CD4-positive, alpha-beta memory T cell (primary cell): ENCODE data around the gene TOMM7. TPM values are rescaled to one million over a fixed set of nuclear protein-coding genes. Genes with fewer than 3 reads are reported as not detected.
A peak's percentile ranks its signal among the peaks of the same experiment; 100 is the strongest.

ENCODE experiments used
- CTCF ChIA-PET: fragments of 350-600 bp; sonication (Branson Sonifier 250); formaldehyde crosslinking; loops from one replicate; lab custom pipeline; 2021; ENCODE audit warnings: inconsistent platforms; ENCODE audit not compliant: partially characterized antibody; lab: Charles Lee
- POLR2A ChIA-PET: fragments of 350-600 bp; sonication (Branson Sonifier 250); formaldehyde crosslinking; loops from one replicate; lab custom pipeline; 2021; ENCODE audit not compliant: partially characterized antibody; lab: Charles Lee
- DNase-seq, 5 donors: peaks; one replicate each; pipeline versions ENCODE4 v3.0.0 to v3.0.0-alpha.2; 2020 to 2022; ENCODE audit warnings: mixed read lengths in 1 of 5
- H3K27ac ChIP-seq: one replicate; pipeline ENCODE4 v1.7.0; 2013; ENCODE audit warnings: low read depth, low read length
- H3K27me3 ChIP-seq: 2 replicates; pipeline ENCODE4 v1.7.0; 2013; ENCODE audit warnings: mild to moderate bottlenecking, low read length, moderate library complexity; ENCODE audit not compliant: insufficient read depth
- H3K36me3 ChIP-seq: 2 replicates; pipeline ENCODE4 v1.7.0; 2013; ENCODE audit warnings: mild to moderate bottlenecking, low read length, moderate library complexity; ENCODE audit not compliant: insufficient read depth
- H3K4me1 ChIP-seq: 2 replicates; pipeline ENCODE4 v1.7.0; 2013; ENCODE audit warnings: mild to moderate bottlenecking, low read length, moderate library complexity; ENCODE audit not compliant: insufficient read depth
- H3K4me3 ChIP-seq, 2 donors: one replicate each; pipeline ENCODE4 v1.7.0; 2013; ENCODE audit warnings: low read length in 2 of 2, mild to moderate bottlenecking in 1 of 2
- H3K9me3 ChIP-seq, 2 donors: one replicate each; pipeline ENCODE4 v1.7.0; 2013; ENCODE audit warnings: low read length in 2 of 2, control low read depth in 1 of 2; ENCODE audit not compliant: control insufficient read depth in 1 of 2
- H3K27ac Mint-ChIP-seq, 7 donors: one replicate each; pipeline ENCODE4 v1.8.0; 2020 to 2021; ENCODE audit warnings: mixed read lengths in 7 of 7, mild to moderate bottlenecking in 6 of 7, inconsistent platforms in 3 of 7, moderate library complexity in 3 of 7
- H3K27me3 Mint-ChIP-seq, 2 donors: one replicate each; pipeline ENCODE4 v1.8.0; 2020 to 2021; ENCODE audit warnings: mixed read lengths in 2 of 2
- H3K36me3 Mint-ChIP-seq, 2 donors: one replicate each; pipeline ENCODE4 v1.8.0; 2020 to 2021; ENCODE audit warnings: mixed read lengths in 2 of 2, inconsistent platforms in 1 of 2, mild to moderate bottlenecking in 1 of 2
- H3K4me1 Mint-ChIP-seq, 4 donors: one replicate each; pipeline ENCODE4 v1.8.0; 2020 to 2021; ENCODE audit warnings: mixed read lengths in 4 of 4, mild to moderate bottlenecking in 1 of 4
- H3K4me3 Mint-ChIP-seq, 8 donors: one replicate each; pipeline ENCODE4 v1.8.0; 2020 to 2021; ENCODE audit warnings: mixed read lengths in 8 of 8, mild to moderate bottlenecking in 7 of 8, moderate library complexity in 6 of 8, inconsistent platforms in 3 of 8
- H3K9me3 Mint-ChIP-seq, 8 donors: one replicate each; pipeline ENCODE4 v1.8.0; 2020 to 2021; ENCODE audit warnings: mixed read lengths in 8 of 8, mild to moderate bottlenecking in 5 of 8, inconsistent platforms in 3 of 8, moderate library complexity in 1 of 8
- intact Hi-C: fragments of 100-400 bp; cut with micrococcal nuclease; formaldehyde crosslinking; loops from one replicate; pipeline ENCODE4 v1.15.1; 2023
- polyA plus RNA-seq, 2 donors: library from polyadenylated mRNA; unstranded; fragments of 300-500 nt; fragmentation: Illumina TruSeq; gene quantifications; one replicate each; pipeline ENCODE4 v1.2.3, GENCODE V29; 2021
- total RNA-seq, 2 experiments: library from RNA; stranded (reverse); gene quantifications; one replicate each; pipeline ENCODE4 v1.2.3, GENCODE V29; 2021

The TOMM7 gene
- total RNA-seq (100 to 1,000 TPM; 686 to 701 TPM), polyA plus RNA-seq (100 to 1,000 TPM; 267 to 505 TPM)

DNA sequence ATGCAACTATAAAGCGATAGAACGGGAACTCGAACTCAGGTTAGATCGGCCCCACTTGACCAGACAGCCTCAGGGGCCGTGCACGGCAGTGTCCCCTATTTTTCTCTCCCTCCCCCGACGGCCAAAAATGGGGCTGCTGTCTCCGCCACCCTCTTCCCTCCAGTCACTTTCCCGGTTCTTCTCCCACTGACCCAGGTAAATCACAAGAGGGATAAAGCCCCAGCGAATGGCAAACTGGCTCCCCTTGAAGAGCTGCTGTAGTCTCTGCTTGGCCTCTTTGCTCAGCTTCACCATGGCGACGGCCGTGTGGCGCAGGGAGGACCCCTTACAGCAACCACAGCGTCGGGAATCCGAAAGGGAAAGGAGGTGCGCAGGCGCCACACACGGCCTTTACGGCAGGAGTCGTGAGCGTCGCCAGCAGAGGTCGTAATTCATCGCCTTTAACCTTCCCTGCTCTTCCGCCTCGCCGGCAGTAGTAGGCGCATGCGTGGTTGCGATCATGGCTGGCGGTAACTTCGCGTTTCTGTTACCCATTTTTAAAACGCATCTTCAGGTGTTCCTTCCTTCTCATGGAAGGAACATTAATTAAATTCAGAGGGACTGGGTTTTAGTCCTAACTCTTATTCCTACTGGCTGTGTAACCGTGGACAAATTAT, at the start of gene TOMM7:
TOMM7 (minus strand) TSS at position 364 of the 656 bp plus-strand sequence; CDS start at position 294, 70 bp downstream.
- intact Hi-C loops, result loop anchor here (1.0 to 10.0 kb wide), 6 partner anchors 32 to 1750 kb away; partner anchors contain the start of genes HYCC1, KLHL7, MALSU1 and PALS2
- peak within 1 kb of the TSS; percentile 85 for H3K27ac ChIP-seq
- no peaks in the 10 kb centered on the region for H3K9me3 ChIP-seq
- H3K27me3 Mint-ChIP-seq, result peaks cover 5 to 17% of the 10 kb centered on the region in 2 donors
- POLR2A ChIA-PET, result interaction anchor here (0.6 to 1.7 kb wide), 7 partner anchors 12 to 358 kb away, joined by 3 to 5 read pairs (median 4); partner anchors contain the start of gene KLHL7
- H3K4me3 ChIP-seq, result peak within 1 kb of the TSS; percentile 83 to 98
- H3K4me3 Mint-ChIP-seq, result peak within 1 kb of the TSS; percentile 94 to 99 (median 98)
- peaks cover 19 to 50% (median 33%) of the 10 kb centered on the region in 4 donors for H3K4me1 Mint-ChIP-seq
- peaks cover 40% of the 10 kb centered on the region for H3K4me1 ChIP-seq
- no peaks in the 10 kb centered on the region for H3K27me3 ChIP-seq
- H3K9me3 Mint-ChIP-seq, result peaks cover 0 to 2% (median 0%) of the 10 kb centered on the region in 8 donors
- peak; percentile 84 to 92 (median 91) for DNase-seq
- peaks cover 4 to 16% of the 10 kb centered on the region in 2 donors for H3K36me3 Mint-ChIP-seq
- peaks cover 3% of the 10 kb centered on the region for H3K36me3 ChIP-seq
- peak within 1 kb of the TSS; percentile 94 to 100 (median 98) for H3K27ac Mint-ChIP-seq
- CTCF ChIA-PET, result interaction anchor here (1.1 to 2.4 kb wide), 2 partner anchors 32 to 38 kb away, joined by 3 to 9 read pairs; no protein-coding TSS in a partner anchor

DNA sequence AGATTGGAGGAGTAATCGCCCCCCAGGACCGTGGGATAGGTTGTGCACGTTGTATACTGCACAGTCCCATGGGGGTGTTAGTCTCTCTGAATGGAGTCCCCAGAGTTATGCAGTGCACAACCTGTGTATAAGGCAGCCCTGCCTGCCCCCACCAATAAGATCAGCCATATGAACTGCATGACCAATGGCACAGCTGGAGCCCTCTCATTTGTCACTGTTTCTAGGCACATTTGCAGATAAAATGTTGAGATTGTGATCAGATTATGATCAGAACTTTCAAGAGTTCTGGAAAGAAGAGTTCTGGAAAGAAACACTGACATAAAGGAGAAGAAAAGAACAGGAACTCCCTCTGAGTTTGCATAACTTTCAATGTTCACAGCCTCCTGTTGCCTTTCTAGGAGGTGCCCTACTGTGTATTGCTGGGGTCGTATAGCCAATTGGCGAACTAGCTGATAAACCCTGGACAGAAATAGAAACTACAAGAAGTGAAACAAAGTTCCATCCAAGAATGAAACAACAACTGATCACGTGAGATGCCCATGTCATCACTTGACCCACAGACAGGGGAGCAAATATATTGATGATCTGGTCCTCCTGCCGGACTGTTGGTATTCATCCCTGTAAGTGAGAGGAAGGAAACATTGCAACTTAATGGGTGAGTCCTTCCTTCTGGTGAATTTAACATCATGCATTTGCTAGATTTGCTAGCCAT, 49.6 kb upstream of the TOMM7 start:
- POLR2A ChIA-PET, result no interaction called here
- intact Hi-C loops, result no loop called here

DNA sequence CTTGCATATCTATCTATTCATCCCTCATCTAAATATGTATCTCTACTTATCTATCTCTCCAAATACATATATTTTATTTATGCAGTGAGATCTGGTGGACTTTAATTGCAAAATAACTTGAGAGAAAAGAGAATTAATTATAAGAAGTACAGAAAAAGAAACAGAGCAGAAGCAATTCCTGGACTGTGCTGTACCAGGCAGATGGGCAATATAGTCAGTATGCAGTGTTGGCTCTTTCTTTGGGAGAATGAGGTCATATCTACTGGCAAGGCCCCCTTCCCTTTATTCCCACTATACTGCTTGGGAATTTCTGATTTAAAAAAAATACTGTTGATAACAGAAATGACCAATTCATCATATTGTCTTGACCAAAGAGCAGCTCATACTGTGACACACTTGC, 49.0 kb upstream of the TOMM7 start:
- Histone ChIP-seq H3K27me3 (no peaks in the 10 kb centered on the region), H3K9me3 (no peaks in the 10 kb centered on the region), H3K36me3 (no peaks in the 10 kb centered on the region), H3K4me1 (no peaks in the 10 kb centered on the region), H3K27ac (no peak overlapping the region), H3K4me3 (no peak overlapping the region)
- peaks cover 2 to 10% of the 10 kb centered on the region in 2 donors for H3K36me3 Mint-ChIP-seq
- H3K4me3 Mint-ChIP-seq, result no peak overlapping the region
- ChIA-PET POLR2A (no interaction called here), CTCF (no interaction called here)
- intact Hi-C loops, result no loop called here
- H3K27me3 Mint-ChIP-seq, result no peaks in the 10 kb centered on the region
- H3K27ac Mint-ChIP-seq, result no peak overlapping the region
- no peaks in the 10 kb centered on the region for H3K9me3 Mint-ChIP-seq
- no peaks in the 10 kb centered on the region for H3K4me1 Mint-ChIP-seq
- DNase-seq, result no peak

More for the DNA sequence above, 49.6 kb upstream of the TOMM7 start:
- no peak overlapping the region for H3K27ac ChIP-seq
- Mint-ChIP-seq H3K27ac (no peak overlapping the region), H3K9me3 (no peaks in the 10 kb centered on the region), H3K27me3 (no peaks in the 10 kb centered on the region), H3K4me3 (no peak overlapping the region), H3K36me3 (peaks cover 2 to 10% of the 10 kb centered on the region in 2 donors), H3K4me1 (no peaks in the 10 kb centered on the region)
- CTCF ChIA-PET, result interaction anchor here (0.8 to 2.6 kb wide), 2 partner anchors 16 to 183 kb away, joined by 3 to 7 read pairs; no protein-coding TSS in a partner anchor
- H3K4me1 ChIP-seq, result no peaks in the 10 kb centered on the region
- no peak overlapping the region for H3K4me3 ChIP-seq
- DNase-seq, result no peak
- no peaks in the 10 kb centered on the region for H3K27me3 ChIP-seq
- H3K9me3 ChIP-seq, result no peaks in the 10 kb centered on the region
- H3K36me3 ChIP-seq, result no peaks in the 10 kb centered on the region

DNA sequence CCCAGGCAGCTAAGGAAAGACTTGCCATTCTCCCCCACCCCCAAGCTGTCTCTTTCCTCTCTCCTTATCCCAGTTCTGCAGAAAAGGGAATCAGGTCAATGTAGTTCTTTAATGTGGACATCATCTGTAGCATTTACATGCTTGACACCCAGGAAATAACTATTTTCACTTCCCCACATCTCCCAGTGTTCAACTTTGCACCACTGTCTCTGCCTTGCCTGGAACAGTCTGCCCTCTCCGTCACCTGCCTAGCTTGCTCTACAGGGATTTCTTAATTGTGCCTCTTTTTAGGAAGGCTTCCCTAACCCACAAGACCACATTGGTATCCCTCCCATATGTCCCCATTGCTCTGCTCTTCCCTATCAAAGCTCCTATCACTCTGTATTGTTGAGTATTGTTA, 45.9 kb upstream of the TOMM7 start:
- ChIA-PET CTCF (interaction anchor here (1.0 kb wide), 1 partner anchor 8 kb away, joined by 3 read pairs; no protein-coding TSS in a partner anchor), POLR2A (no interaction called here)
- Histone ChIP-seq H3K4me3 (no peak overlapping the region), H3K4me1 (no peaks in the 10 kb centered on the region), H3K9me3 (no peaks in the 10 kb centered on the region), H3K36me3 (no peaks in the 10 kb centered on the region), H3K27me3 (no peaks in the 10 kb centered on the region), H3K27ac (no peak overlapping the region)
- Mint-ChIP-seq H3K27me3 (no peaks in the 10 kb centered on the region), H3K27ac (no peak overlapping the region), H3K9me3 (no peaks in the 10 kb centered on the region), H3K4me1 (peaks cover 0 to 5% (median 0%) of the 10 kb centered on the region in 4 donors), H3K36me3 (peaks cover 2 to 13% of the 10 kb centered on the region in 2 donors), H3K4me3 (no peak overlapping the region)
- intact Hi-C loops, result no loop called here
- DNase-seq, result no peak

DNA sequence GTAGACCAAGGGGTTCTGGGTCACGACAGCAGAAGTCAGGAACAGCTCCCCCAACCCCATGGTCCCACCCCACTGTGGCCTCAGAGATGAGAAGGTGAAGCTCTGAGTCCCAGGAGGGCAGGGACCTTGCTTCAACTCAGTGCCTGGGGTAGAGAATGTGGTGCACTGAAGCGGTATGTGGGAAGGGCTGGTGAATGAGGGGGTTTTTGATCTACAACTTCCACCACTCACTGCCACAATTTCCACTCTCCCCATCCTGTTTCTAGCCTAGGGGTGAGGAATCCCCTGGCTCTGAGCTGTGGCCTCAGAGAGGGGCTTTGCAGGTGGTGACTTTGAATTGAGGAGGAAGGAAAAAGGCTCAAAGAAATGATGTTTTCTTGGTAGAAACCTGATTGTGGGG, 44.9 kb upstream of the TOMM7 start:
- Histone ChIP-seq H3K4me1 (no peaks in the 10 kb centered on the region), H3K27ac (no peak overlapping the region), H3K9me3 (no peaks in the 10 kb centered on the region), H3K36me3 (no peaks in the 10 kb centered on the region), H3K27me3 (no peaks in the 10 kb centered on the region), H3K4me3 (no peak overlapping the region)
- H3K36me3 Mint-ChIP-seq, result peaks cover 2 to 13% of the 10 kb centered on the region in 2 donors
- H3K27ac Mint-ChIP-seq, result peak overlapping the region in 1 of 7 donors; percentile 35
- ChIA-PET POLR2A (no interaction called here), CTCF (no interaction called here)
- intact Hi-C loops, result no loop called here
- H3K9me3 Mint-ChIP-seq, result no peaks in the 10 kb centered on the region
- H3K4me3 Mint-ChIP-seq, result no peak overlapping the region
- no peaks in the 10 kb centered on the region for H3K27me3 Mint-ChIP-seq
- peaks cover 0 to 5% (median 0%) of the 10 kb centered on the region in 4 donors for H3K4me1 Mint-ChIP-seq
- no peak for DNase-seq

DNA sequence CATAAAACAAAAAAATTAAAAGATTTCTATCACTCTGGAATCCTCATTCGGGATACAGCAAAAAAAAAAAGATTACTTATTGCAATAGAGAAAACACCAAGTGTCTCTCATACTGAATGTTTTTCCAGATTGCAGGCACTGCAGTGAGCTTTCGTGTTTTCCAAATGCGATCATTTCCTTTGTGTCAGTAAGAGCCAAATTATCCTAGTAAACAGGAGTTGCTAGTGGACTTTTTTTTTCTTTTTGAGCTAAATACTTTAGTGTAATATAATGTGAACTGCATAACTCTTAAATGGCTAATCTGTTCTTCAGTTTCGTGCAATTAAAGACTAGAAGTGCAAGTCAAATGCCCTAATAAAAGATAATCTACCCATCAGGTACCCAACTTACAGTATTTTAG, 44.4 kb upstream of the TOMM7 start:
- H3K27ac ChIP-seq, result no peak overlapping the region
- no peak for DNase-seq

DNA sequence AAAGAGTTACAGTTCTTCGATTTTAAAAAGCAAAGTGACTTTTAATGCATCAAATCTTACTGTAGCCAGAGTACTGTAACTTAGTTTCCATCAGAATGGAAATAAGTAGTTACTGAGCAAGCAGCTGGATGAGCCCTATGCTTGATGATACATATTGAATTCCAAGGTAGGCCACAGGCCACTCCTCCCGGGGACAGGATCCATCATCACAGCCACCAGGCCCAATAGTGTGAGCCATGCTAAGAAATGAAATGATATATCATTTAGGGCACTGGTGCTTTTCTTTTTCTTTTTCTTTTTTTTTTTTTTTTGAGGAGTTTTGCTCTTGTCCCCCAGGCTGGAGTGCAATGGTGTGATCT, 42.9 kb upstream of the TOMM7 start:
- no peak overlapping the region for H3K4me3 Mint-ChIP-seq
- Histone ChIP-seq H3K27ac (no peak overlapping the region), H3K4me1 (no peaks in the 10 kb centered on the region), H3K9me3 (no peaks in the 10 kb centered on the region), H3K27me3 (no peaks in the 10 kb centered on the region), H3K4me3 (no peak overlapping the region), H3K36me3 (no peaks in the 10 kb centered on the region)
- ChIA-PET CTCF (interaction anchor here (1.3 to 1.7 kb wide), 2 partner anchors 8 to 10 kb away, joined by 3 to 4 read pairs; no protein-coding TSS in a partner anchor), POLR2A (no interaction called here)
- no peaks in the 10 kb centered on the region for H3K9me3 Mint-ChIP-seq
- H3K27ac Mint-ChIP-seq, result no peak overlapping the region
- peaks cover 0 to 7% (median 2%) of the 10 kb centered on the region in 4 donors for H3K4me1 Mint-ChIP-seq
- H3K36me3 Mint-ChIP-seq, result peaks cover 2 to 16% of the 10 kb centered on the region in 2 donors
- no peak for DNase-seq
- intact Hi-C loops, result no loop called here
- H3K27me3 Mint-ChIP-seq, result no peaks in the 10 kb centered on the region

More for the DNA sequence above, 44.4 kb upstream of the TOMM7 start:
- Histone ChIP-seq H3K36me3 (no peaks in the 10 kb centered on the region), H3K4me1 (no peaks in the 10 kb centered on the region), H3K27me3 (no peaks in the 10 kb centered on the region), H3K4me3 (no peak overlapping the region), H3K9me3 (no peaks in the 10 kb centered on the region)
- H3K36me3 Mint-ChIP-seq, result peaks cover 2 to 13% of the 10 kb centered on the region in 2 donors
- POLR2A ChIA-PET, result no interaction called here
- CTCF ChIA-PET, result no interaction called here
- H3K27me3 Mint-ChIP-seq, result no peaks in the 10 kb centered on the region
- intact Hi-C loops, result no loop called here
- peaks cover 0 to 5% (median 0%) of the 10 kb centered on the region in 4 donors for H3K4me1 Mint-ChIP-seq
- no peak overlapping the region for H3K4me3 Mint-ChIP-seq
- no peak overlapping the region for H3K27ac Mint-ChIP-seq
- H3K9me3 Mint-ChIP-seq, result no peaks in the 10 kb centered on the region
